Measurements from ENCODE around the gene WDR4. TPM values are rescaled to one million over a fixed set of nuclear protein-coding genes. Genes with fewer than 3 reads are reported as not detected.
"Not testable (repeated sequence)": the region's sequence is repeated elsewhere in the genome, so short reads cannot be mapped to it uniquely, and the experiment has no call there.

WDR4 gene
- total and polyA plus RNA-seq, 2 experiments from 2014 or later, result 22.5 to 50.2 TPM

- H3K79me2 ChIP-seq (replicated peaks; ENCODE audit: insufficient read depth); DNase-seq (ENCODE audit: low spot score); ATAC-seq; H2AFZ ChIP-seq; H3K36me3 Mint-ChIP-seq (ENCODE audit: low read depth); H3K9me2 ChIP-seq (ENCODE audit: insufficient read depth); H3K4me3 Mint-ChIP-seq; H3K36me3 ChIP-seq (ENCODE audit: insufficient read depth); H3K27me3 ChIP-seq (ENCODE audit: insufficient read depth); H3K9me3 Mint-ChIP-seq; H4K20me1 ChIP-seq (replicated peaks; ENCODE audit: insufficient read depth); H3K4me3 ChIP-seq: not testable (repeated sequence)
- peaks cover 66% of the 10 kb centered on the region for H3K4me1 Mint-ChIP-seq
- Histone ChIP-seq H3K4me2 (peak overlapping the region; percentile 42), H3K4me1 (ENCODE audit: insufficient read depth) (peaks cover 50% of the 10 kb centered on the region), H3K27ac (ENCODE audit: low read depth) (peak overlapping the region; percentile 61; the same call in 1 of the 2 replicates), H3F3A (replicated peaks; ENCODE audit: low read depth) (peaks cover 22% of the 10 kb centered on the region; the same call in 1 of the 2 replicates)
- peaks cover 12% of the 10 kb centered on the region for H3K27me3 Mint-ChIP-seq (ENCODE audit: insufficient read depth, low read depth, poor library complexity)
- peak overlapping the region; percentile 61; the same call in 1 of the 2 replicates for H3K27ac Mint-ChIP-seq
Measured at GRCh38 chr21:42807293-42807895, 71.9 kb downstream of the WDR4 start.

- Histone ChIP-seq H3F3A (replicated peaks; ENCODE audit: low read depth) (peaks cover 22% of the 10 kb centered on the region; the same call in 1 of the 2 replicates), H3K27me3 (ENCODE audit: insufficient read depth) (no peaks in the 10 kb centered on the region), H3K9me2 (ENCODE audit: insufficient read depth) (no peaks in the 10 kb centered on the region), H3K4me2 (peak overlapping the region; percentile 14), H3K36me3 (ENCODE audit: insufficient read depth) (no peaks in the 10 kb centered on the region), H2AFZ (no peak overlapping the region), H3K4me3 (no peak overlapping the region), H3K27ac (ENCODE audit: low read depth) (peak overlapping the region; percentile 61), H3K79me2 (replicated peaks; ENCODE audit: insufficient read depth) (no peaks in the 10 kb centered on the region), H3K4me1 (ENCODE audit: insufficient read depth) (peaks cover 51% of the 10 kb centered on the region), H4K20me1 (replicated peaks; ENCODE audit: insufficient read depth) (no peaks in the 10 kb centered on the region)
- peak; percentile 62 for DNase-seq (ENCODE audit: low spot score)
- TF ChIP-seq ZNF331 (CRISPR knock-in tag; IDR thresholded peaks at IDR 0.05; ENCODE audit: low read depth) (no peak), JUNB (IDR thresholded peaks at IDR 0.05; ENCODE audit: unreplicated experiment) (no peak), NANOG (IDR thresholded peaks at IDR 0.05; ENCODE audit: borderline replicate concordance) (peak; percentile 62; the same call in 1 of the 2 replicates)
- Mint-ChIP-seq H3K36me3 (ENCODE audit: low read depth) (peaks cover 5% of the 10 kb centered on the region; the same call in 1 of the 3 replicates), H3K4me1 (peaks cover 60% of the 10 kb centered on the region), H3K4me3 (no peak overlapping the region), H3K27me3 (ENCODE audit: insufficient read depth, low read depth, poor library complexity) (peaks cover 12% of the 10 kb centered on the region), H3K9me3 (peaks cover 9% of the 10 kb centered on the region; the same call in 2 of the 3 replicates), H3K27ac (peak overlapping the region; percentile 61)
- ATAC-seq, result peak; percentile 61
Measured at GRCh38 chr21:42806509-42807140, 72.7 kb downstream of the WDR4 start.

DNA sequence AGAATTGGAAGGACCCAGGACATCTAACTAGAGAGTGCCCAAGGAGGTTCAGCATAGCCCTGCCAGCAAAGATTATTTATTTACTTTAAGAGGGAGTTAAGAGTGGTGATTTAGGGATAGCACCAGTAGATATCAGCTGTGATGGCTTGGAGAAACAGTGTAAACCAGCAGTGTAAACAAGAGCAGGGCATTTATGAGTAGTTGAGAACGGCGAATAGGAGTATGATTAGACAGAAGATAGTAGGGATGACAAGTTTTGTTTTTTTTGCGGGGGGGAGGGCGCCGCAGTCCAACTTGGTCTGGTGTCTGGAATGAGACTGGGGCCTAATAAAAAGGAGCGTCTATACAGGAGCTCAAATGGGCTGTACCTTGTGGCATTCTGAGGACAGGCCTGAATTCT, 77.7 kb downstream of the WDR4 start:
- not testable (repeated sequence) for H2AFZ ChIP-seq; H3K4me2 ChIP-seq; H3K27me3 Mint-ChIP-seq (ENCODE audit: insufficient read depth, low read depth, poor library complexity); H3K79me2 ChIP-seq (replicated peaks; ENCODE audit: insufficient read depth); H3K4me3 ChIP-seq; DNase-seq (ENCODE audit: low spot score); H3K27me3 ChIP-seq (ENCODE audit: insufficient read depth); ATAC-seq; H3K27ac Mint-ChIP-seq; H4K20me1 ChIP-seq (replicated peaks; ENCODE audit: insufficient read depth); H3F3A ChIP-seq (replicated peaks; ENCODE audit: low read depth); H3K4me3 Mint-ChIP-seq; H3K36me3 ChIP-seq (ENCODE audit: insufficient read depth); H3K36me3 Mint-ChIP-seq (ENCODE audit: low read depth); H3K9me3 Mint-ChIP-seq; H3K9me2 ChIP-seq (ENCODE audit: insufficient read depth)
- Histone ChIP-seq H3K27ac (ENCODE audit: low read depth) (0 out of 2 replicates have a peak overlapping the region, but pooled peaks have one; percentile 56), H3K4me1 (ENCODE audit: insufficient read depth) (peaks cover 42% of the 10 kb centered on the region)
- peaks cover 36% of the 10 kb centered on the region for H3K4me1 Mint-ChIP-seq

DNA sequence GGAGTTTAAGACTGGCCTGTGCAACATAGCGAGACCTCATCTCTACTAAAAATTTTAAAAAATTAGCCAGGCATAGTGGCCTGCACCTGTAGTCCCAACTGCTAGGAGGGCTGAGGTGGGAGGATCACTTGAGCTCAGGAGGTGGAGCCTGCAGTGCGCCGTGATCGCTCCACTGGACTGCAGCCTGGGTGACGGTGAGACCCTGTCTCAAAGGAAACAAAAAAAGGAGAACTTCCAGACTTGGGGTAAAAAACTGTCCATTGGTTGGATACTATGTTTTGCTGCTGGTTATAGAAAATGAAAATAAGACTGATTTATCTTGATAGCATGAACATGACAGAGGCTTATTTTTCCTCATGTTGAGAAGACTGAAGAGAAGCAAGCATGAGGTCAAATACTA, 79.4 kb downstream of the WDR4 start:
- H3K4me1 Mint-ChIP-seq, result peaks cover 26% of the 10 kb centered on the region
- ATAC-seq (no peak), DNase-seq (ENCODE audit: low spot score) (no peak)
- H2AFZ ChIP-seq, result no peak overlapping the region
- H3K79me2 ChIP-seq (replicated peaks; ENCODE audit: insufficient read depth), result no peaks in the 10 kb centered on the region
- peaks cover under 1% of the 10 kb centered on the region; the same call in 1 of the 3 replicates for H3K36me3 Mint-ChIP-seq (ENCODE audit: low read depth)
- H4K20me1 ChIP-seq (replicated peaks; ENCODE audit: insufficient read depth), result no peaks in the 10 kb centered on the region
- H3F3A ChIP-seq (replicated peaks; ENCODE audit: low read depth), result no peaks in the 10 kb centered on the region
- no peak overlapping the region for H3K4me3 Mint-ChIP-seq
- no peak overlapping the region for H3K27ac Mint-ChIP-seq
- H3K27ac ChIP-seq (ENCODE audit: low read depth), result peak overlapping the region; percentile 88; the same call in 1 of the 2 replicates
- H3K27me3 ChIP-seq (ENCODE audit: insufficient read depth), result no peaks in the 10 kb centered on the region
- H3K27me3 Mint-ChIP-seq (ENCODE audit: insufficient read depth, low read depth, poor library complexity), result peaks cover 6% of the 10 kb centered on the region
- peaks cover 2% of the 10 kb centered on the region; the same call in 2 of the 3 replicates for H3K9me3 Mint-ChIP-seq
- no peak overlapping the region for H3K4me2 ChIP-seq
- H3K4me1 ChIP-seq (ENCODE audit: insufficient read depth), result peaks cover 28% of the 10 kb centered on the region
- H3K4me3 ChIP-seq, result no peak overlapping the region
- H3K36me3 ChIP-seq (ENCODE audit: insufficient read depth), result no peaks in the 10 kb centered on the region
- peaks cover 7% of the 10 kb centered on the region; the same call in 1 of the 2 replicates for H3K9me2 ChIP-seq (ENCODE audit: insufficient read depth)
- TF ChIP-seq, protein P1, sequence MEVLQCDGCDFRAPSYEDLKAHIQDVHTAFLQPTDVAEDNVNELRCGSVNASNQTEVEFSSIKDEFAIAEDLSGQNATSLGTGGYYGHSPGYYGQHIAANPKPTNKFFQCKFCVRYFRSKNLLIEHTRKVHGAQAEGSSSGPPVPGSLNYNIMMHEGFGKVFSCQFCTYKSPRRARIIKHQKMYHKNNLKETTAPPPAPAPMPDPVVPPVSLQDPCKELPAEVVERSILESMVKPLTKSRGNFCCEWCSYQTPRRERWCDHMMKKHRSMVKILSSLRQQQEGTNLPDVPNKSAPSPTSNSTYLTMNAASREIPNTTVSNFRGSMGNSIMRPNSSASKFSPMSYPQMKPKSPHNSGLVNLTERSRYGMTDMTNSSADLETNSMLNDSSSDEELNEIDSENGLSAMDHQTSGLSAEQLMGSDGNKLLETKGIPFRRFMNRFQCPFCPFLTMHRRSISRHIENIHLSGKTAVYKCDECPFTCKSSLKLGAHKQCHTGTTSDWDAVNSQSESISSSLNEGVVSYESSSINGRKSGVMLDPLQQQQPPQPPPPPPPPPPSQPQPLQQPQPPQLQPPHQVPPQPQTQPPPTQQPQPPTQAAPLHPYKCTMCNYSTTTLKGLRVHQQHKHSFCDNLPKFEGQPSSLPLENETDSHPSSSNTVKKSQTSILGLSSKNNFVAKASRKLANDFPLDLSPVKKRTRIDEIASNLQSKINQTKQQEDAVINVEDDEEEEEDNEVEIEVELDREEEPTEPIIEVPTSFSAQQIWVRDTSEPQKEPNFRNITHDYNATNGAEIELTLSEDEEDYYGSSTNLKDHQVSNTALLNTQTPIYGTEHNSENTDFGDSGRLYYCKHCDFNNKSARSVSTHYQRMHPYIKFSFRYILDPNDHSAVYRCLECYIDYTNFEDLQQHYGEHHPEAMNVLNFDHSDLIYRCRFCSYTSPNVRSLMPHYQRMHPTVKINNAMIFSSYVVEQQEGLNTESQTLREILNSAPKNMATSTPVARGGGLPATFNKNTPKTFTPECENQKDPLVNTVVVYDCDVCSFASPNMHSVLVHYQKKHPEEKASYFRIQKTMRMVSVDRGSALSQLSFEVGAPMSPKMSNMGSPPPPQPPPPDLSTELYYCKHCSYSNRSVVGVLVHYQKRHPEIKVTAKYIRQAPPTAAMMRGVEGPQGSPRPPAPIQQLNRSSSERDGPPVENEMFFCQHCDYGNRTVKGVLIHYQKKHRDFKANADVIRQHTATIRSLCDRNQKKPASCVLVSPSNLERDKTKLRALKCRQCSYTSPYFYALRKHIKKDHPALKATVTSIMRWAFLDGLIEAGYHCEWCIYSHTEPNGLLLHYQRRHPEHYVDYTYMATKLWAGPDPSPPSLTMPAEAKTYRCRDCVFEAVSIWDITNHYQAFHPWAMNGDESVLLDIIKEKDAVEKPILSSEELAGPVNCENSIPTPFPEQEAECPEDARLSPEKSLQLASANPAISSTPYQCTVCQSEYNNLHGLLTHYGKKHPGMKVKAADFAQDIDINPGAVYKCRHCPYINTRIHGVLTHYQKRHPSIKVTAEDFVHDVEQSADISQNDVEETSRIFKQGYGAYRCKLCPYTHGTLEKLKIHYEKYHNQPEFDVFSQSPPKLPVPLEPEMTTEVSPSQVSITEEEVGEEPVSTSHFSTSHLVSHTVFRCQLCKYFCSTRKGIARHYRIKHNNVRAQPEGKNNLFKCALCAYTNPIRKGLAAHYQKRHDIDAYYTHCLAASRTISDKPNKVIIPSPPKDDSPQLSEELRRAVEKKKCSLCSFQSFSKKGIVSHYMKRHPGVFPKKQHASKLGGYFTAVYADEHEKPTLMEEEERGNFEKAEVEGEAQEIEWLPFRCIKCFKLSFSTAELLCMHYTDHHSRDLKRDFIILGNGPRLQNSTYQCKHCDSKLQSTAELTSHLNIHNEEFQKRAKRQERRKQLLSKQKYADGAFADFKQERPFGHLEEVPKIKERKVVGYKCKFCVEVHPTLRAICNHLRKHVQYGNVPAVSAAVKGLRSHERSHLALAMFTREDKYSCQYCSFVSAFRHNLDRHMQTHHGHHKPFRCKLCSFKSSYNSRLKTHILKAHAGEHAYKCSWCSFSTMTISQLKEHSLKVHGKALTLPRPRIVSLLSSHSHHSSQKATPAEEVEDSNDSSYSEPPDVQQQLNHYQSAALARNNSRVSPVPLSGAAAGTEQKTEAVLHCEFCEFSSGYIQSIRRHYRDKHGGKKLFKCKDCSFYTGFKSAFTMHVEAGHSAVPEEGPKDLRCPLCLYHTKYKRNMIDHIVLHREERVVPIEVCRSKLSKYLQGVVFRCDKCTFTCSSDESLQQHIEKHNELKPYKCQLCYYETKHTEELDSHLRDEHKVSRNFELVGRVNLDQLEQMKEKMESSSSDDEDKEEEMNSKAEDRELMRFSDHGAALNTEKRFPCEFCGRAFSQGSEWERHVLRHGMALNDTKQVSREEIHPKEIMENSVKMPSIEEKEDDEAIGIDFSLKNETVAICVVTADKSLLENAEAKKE (CRISPR knock-in tag; IDR thresholded peaks at IDR 0.05), result no peak

Measured in GM23338 (cell line).